Tibial artery (tissue), 4 donors: ENCODE data around the gene L3MBTL3.

Source experiments
- DNase-seq, 2 donors: peaks; one replicate each; pipeline ENCODE4 v3.0.0-alpha.2; 2019
- H3K27ac ChIP-seq, 2 donors: fragments of 200-600 bp; sonication (generic) in 1 of 2; 1 replicate in 1 of 2; 2 replicates in 1 of 2; pipeline ENCODE4 v1.5.1; 2018 to 2019; ENCODE audit warnings: mild to moderate bottlenecking in 1 of 2
- H3K27me3 ChIP-seq, 2 donors: fragments of 200-600 bp; sonication (generic) in 1 of 2; one replicate each; pipeline versions ENCODE4 v1.5.1 to v1.6.0; 2016 to 2019
- H3K36me3 ChIP-seq, 3 donors: fragments of 200-600 bp; sonication (generic) in 2 of 3; one replicate each; pipeline ENCODE4 v1.5.1; 2016 to 2019; ENCODE audit warnings: mild to moderate bottlenecking in 2 of 3
- H3K4me1 ChIP-seq, 4 donors: fragments of 200-600 bp; sonication (generic) in 2 of 4; 1 replicate in 3 of 4; 2 replicates in 1 of 4; pipeline ENCODE4 v1.5.1; 2016 to 2019
- H3K4me3 ChIP-seq, 2 donors: fragments of 200-600 bp; sonication (generic) in 1 of 2; 1 replicate in 1 of 2; 2 replicates in 1 of 2; pipeline ENCODE4 v1.5.1; 2018 to 2019; ENCODE audit warnings: mild to moderate bottlenecking in 2 of 2
- H3K9me3 ChIP-seq, 3 donors: fragments of 200-600 bp; sonication (generic) in 1 of 3; one replicate each; pipeline ENCODE4 v1.5.1; 2016 to 2019
- CTCF ChIP-seq, 2 experiments: fragments of 200-600 bp in 1 of 2; fragments of 450-650 bp in 1 of 2; IDR thresholded peaks; one replicate each; pipeline ENCODE4 v1.5.1; 2017 to 2019; ENCODE audit warnings: antibody characterized with exemption in 2 of 2, mild to moderate bottlenecking in 1 of 2, moderate library complexity in 1 of 2
- intact Hi-C: fragments of 100-400 bp; cut with DNase I; formaldehyde crosslinking; loops from one replicate; pipeline ENCODE4 v1.15.0; 2023; ENCODE audit warnings: low total_unique reads

L3MBTL3 gene

GRCh38 chr6:130027948-130028347 is 9.6 kb downstream of the L3MBTL3 start:
- no peaks in the 10 kb centered on the region for H3K4me1 ChIP-seq
- DNase-seq: no peak
- intact Hi-C loops: no loop called here
- no peaks in the 10 kb centered on the region for H3K36me3 ChIP-seq
- H3K27me3 ChIP-seq: no peaks in the 10 kb centered on the region
- H3K4me3 ChIP-seq: no peak overlapping the region
- TF ChIP-seq CTCF (IDR thresholded peaks at IDR 0.05): no peak
- no peak overlapping the region for H3K27ac ChIP-seq
- H3K9me3 ChIP-seq: no peaks in the 10 kb centered on the region

GRCh38 chr6:130029163-130029562 is 10.8 kb downstream of the L3MBTL3 start:
- intact Hi-C loops: no loop called here
- Histone ChIP-seq H3K36me3 (no peaks in the 10 kb centered on the region), H3K4me1 (no peaks in the 10 kb centered on the region), H3K27me3 (no peaks in the 10 kb centered on the region), H3K4me3 (no peak overlapping the region), H3K9me3 (no peaks in the 10 kb centered on the region), H3K27ac (no peak overlapping the region)
- no peak for DNase-seq
- TF ChIP-seq CTCF (IDR thresholded peaks at IDR 0.05): no peak

GRCh38 chr6:130032758-130033340 is 14.5 kb downstream of the L3MBTL3 start:
- Histone ChIP-seq H3K36me3 (no peaks in the 10 kb centered on the region), H3K4me1 (no peaks in the 10 kb centered on the region), H3K9me3 (no peaks in the 10 kb centered on the region), H3K4me3 (no peak overlapping the region), H3K27ac (no peak overlapping the region), H3K27me3 (no peaks in the 10 kb centered on the region)
- no peak for DNase-seq
- TF ChIP-seq CTCF (IDR thresholded peaks at IDR 0.05): no peak
- intact Hi-C loops: no loop called here

- Histone ChIP-seq H3K27me3 (no peaks in the 10 kb centered on the region), H3K4me1 (no peaks in the 10 kb centered on the region), H3K4me3 (no peak overlapping the region), H3K27ac (no peak overlapping the region), H3K36me3 (no peaks in the 10 kb centered on the region), H3K9me3 (no peaks in the 10 kb centered on the region)
- TF ChIP-seq CTCF (IDR thresholded peaks at IDR 0.05): no peak
- DNase-seq: no peak
- intact Hi-C loops: no loop called here
Measured at GRCh38 chr6:130033949-130034348, 15.6 kb downstream of the L3MBTL3 start.

GRCh38 chr6:130034378-130035146 is 16.2 kb downstream of the L3MBTL3 start:
- no peak overlapping the region for H3K27ac ChIP-seq

More at GRCh38 chr6:130034378-130035146, 16.2 kb downstream of the L3MBTL3 start:
- Histone ChIP-seq H3K4me1 (no peaks in the 10 kb centered on the region), H3K27me3 (no peaks in the 10 kb centered on the region), H3K36me3 (no peaks in the 10 kb centered on the region), H3K4me3 (no peak overlapping the region), H3K9me3 (no peaks in the 10 kb centered on the region)
- TF ChIP-seq CTCF (IDR thresholded peaks at IDR 0.05): no peak
- no peak for DNase-seq
- intact Hi-C loops: no loop called here
